ENCODE data around the gene IQCK.
"Not testable (repeated sequence)": the region's sequence is repeated elsewhere in the genome, so short reads cannot be mapped to it uniquely, and the experiment has no call there.

IQCK gene

GRCh38 chr16:19678804-19679203 lies 39.3 kb upstream of the IQCK start:
- Histone ChIP-seq H3K27me3 (ENCODE audit: low read depth, low read length) (no peaks in the 10 kb centered on the region), H3K27ac (ENCODE audit: low read length) (no peak overlapping the region)

DNA sequence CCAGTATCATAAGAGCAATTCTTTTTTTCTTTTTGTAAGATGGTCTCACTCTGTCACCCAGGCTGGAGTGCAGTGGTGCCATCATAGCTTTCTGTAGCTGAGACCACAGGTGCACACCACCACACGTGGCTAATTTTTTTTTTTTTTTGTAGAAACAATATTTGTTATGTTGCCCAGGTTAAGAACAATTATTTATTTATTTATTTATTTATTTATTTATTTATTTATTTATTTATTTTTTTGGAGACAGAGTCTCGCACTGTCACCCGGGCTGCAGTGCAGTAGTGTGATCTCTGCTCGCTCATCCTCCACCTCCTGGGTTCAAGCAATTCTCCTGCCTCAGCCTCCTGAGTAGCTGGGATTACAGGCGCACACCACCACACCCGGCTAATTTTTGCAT lies 38.8 kb upstream of the IQCK start:
- not testable (repeated sequence) for H3K27me3 ChIP-seq (ENCODE audit: low read depth, low read length); H3K79me2 ChIP-seq (ENCODE audit: low read length); H2AFZ ChIP-seq (ENCODE audit: low read depth, low read length); H3K4me1 ChIP-seq (ENCODE audit: low read length); H3K27ac ChIP-seq (ENCODE audit: low read length); H4K20me1 ChIP-seq (ENCODE audit: insufficient read depth, low read length); H3K4me3 ChIP-seq (ENCODE audit: low read length); H3K9me3 ChIP-seq (ENCODE audit: insufficient read depth, low read length); H3K9ac ChIP-seq (ENCODE audit: low read length); H3K4me2 ChIP-seq (ENCODE audit: low read length)
- H3K36me3 ChIP-seq (replicated peaks; ENCODE audit: low read depth, low read length), result peaks cover 12% of the 10 kb centered on the region

More at GRCh38 chr16:19678804-19679203, 39.3 kb upstream of the IQCK start:
- Histone ChIP-seq H3K9me3 (ENCODE audit: insufficient read depth, low read length) (no peaks in the 10 kb centered on the region), H2AFZ (ENCODE audit: low read depth, low read length) (no peak overlapping the region), H3K9ac (ENCODE audit: low read length) (no peak overlapping the region), H3K79me2 (ENCODE audit: low read length) (no peaks in the 10 kb centered on the region), H3K36me3 (replicated peaks; ENCODE audit: low read depth, low read length) (peaks cover 7% of the 10 kb centered on the region), H3K4me2 (ENCODE audit: low read length) (no peak overlapping the region), H3K4me3 (ENCODE audit: low read length) (no peak overlapping the region), H4K20me1 (ENCODE audit: insufficient read depth, low read length) (no peaks in the 10 kb centered on the region), H3K4me1 (ENCODE audit: low read length) (no peaks in the 10 kb centered on the region)
- TF ChIP-seq, protein P1, sequence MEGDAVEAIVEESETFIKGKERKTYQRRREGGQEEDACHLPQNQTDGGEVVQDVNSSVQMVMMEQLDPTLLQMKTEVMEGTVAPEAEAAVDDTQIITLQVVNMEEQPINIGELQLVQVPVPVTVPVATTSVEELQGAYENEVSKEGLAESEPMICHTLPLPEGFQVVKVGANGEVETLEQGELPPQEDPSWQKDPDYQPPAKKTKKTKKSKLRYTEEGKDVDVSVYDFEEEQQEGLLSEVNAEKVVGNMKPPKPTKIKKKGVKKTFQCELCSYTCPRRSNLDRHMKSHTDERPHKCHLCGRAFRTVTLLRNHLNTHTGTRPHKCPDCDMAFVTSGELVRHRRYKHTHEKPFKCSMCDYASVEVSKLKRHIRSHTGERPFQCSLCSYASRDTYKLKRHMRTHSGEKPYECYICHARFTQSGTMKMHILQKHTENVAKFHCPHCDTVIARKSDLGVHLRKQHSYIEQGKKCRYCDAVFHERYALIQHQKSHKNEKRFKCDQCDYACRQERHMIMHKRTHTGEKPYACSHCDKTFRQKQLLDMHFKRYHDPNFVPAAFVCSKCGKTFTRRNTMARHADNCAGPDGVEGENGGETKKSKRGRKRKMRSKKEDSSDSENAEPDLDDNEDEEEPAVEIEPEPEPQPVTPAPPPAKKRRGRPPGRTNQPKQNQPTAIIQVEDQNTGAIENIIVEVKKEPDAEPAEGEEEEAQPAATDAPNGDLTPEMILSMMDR (IDR thresholded peaks at IDR 0.05; ENCODE audit: low read depth, low read length), result no peak
- TF ChIP-seq EZH2phosphoT487 (IDR thresholded peaks at IDR 0.05; ENCODE audit: low read depth), result no peak

DNA sequence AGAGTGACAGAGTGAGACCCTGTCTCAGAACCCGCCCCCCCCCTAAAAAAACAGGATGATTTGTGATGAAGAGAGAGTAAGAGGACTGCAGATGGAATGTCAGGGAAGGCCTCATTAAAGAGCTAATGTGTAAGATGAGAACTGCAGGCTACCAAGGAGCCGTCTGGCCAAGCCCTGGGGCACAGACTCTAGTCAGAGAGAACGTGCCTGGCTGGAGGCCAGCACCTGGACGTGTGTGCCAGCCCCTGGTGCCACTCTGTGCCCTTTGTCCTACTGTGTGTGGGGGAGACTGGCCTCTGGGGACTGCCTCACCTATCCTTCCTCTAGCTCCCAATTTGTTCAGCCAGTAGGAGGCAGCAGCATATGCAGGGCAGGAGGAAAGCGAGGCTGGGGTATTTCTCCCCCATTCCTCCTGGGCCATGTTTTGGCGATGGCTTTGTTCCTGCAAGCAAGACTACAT lies 37.2 kb upstream of the IQCK start:
- Histone ChIP-seq H3K79me2 (ENCODE audit: low read length) (no peaks in the 10 kb centered on the region), H3K36me3 (replicated peaks; ENCODE audit: low read depth, low read length) (peaks cover 20% of the 10 kb centered on the region), H3K4me1 (ENCODE audit: low read length) (no peaks in the 10 kb centered on the region), H2AFZ (ENCODE audit: low read depth, low read length) (no peak overlapping the region), H3K9me3 (ENCODE audit: insufficient read depth, low read length) (no peaks in the 10 kb centered on the region), H3K4me3 (ENCODE audit: low read length) (no peak overlapping the region), H3K4me2 (ENCODE audit: low read length) (no peak overlapping the region), H3K9ac (ENCODE audit: low read length) (no peak overlapping the region), H3K27ac (ENCODE audit: low read length) (no peak overlapping the region), H3K27me3 (ENCODE audit: low read depth, low read length) (no peaks in the 10 kb centered on the region), H4K20me1 (ENCODE audit: insufficient read depth, low read length) (no peaks in the 10 kb centered on the region)
- no peak for TF ChIP-seq EZH2phosphoT487 (IDR thresholded peaks at IDR 0.05; ENCODE audit: low read depth)
- TF ChIP-seq, protein P1 (IDR thresholded peaks at IDR 0.05; ENCODE audit: low read depth, low read length), result peak; percentile 27

DNA sequence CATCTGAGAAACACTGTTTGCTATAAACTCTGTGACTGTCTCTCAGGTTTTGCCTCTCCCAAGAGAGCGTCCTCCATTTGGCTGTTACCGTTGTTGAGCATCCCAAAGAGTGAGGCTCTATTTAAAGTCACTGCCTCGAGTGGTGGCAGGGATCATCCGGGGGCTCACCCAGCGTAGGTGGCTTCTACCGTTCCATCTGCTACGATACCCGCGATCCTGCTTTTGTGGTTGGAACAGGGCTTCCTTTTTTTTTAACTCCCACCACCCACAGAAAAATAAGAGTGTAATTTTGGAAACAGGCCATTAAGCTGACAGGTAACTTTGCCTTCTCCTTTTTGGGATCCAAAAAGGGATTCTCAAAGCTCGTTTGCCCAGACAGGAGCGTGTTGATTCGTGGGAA lies 36.4 kb upstream of the IQCK start:
- Histone ChIP-seq H3K9me3 (ENCODE audit: insufficient read depth, low read length) (no peaks in the 10 kb centered on the region), H3K9ac (ENCODE audit: low read length) (no peak overlapping the region), H3K79me2 (ENCODE audit: low read length) (no peaks in the 10 kb centered on the region), H3K36me3 (replicated peaks; ENCODE audit: low read depth, low read length) (peaks cover 20% of the 10 kb centered on the region), H4K20me1 (ENCODE audit: insufficient read depth, low read length) (no peaks in the 10 kb centered on the region), H3K4me2 (ENCODE audit: low read length) (no peak overlapping the region), H3K27me3 (ENCODE audit: low read depth, low read length) (no peaks in the 10 kb centered on the region), H3K4me3 (ENCODE audit: low read length) (no peak overlapping the region), H2AFZ (ENCODE audit: low read depth, low read length) (no peak overlapping the region), H3K27ac (ENCODE audit: low read length) (no peak overlapping the region), H3K4me1 (ENCODE audit: low read length) (no peaks in the 10 kb centered on the region)
- TF ChIP-seq, protein P1 (IDR thresholded peaks at IDR 0.05; ENCODE audit: low read depth, low read length), result no peak
- TF ChIP-seq EZH2phosphoT487 (IDR thresholded peaks at IDR 0.05; ENCODE audit: low read depth), result no peak
